Panc1 (cell line): ENCODE data around the gene SIRT6. TPM values are rescaled to one million over a fixed set of nuclear protein-coding genes. Genes with fewer than 3 reads are reported as not detected.

Experiments used
- ATAC-seq: fragments of 200-7000 bp; cut with Tn5 transposase; 2 replicates; pipeline ENCODE4 v1.9.1; 2020; ENCODE audit warnings: mild to moderate bottlenecking, moderate library complexity
- BruUV-seq: library from RNA; stranded (reverse); fragments of 400-500 nt; replicated peaks from 2 replicates; lab custom pipeline; 2021; lab: Mats Ljungman, UMichigan
- CTCF ChIA-PET: fragments of 300-600 bp; sonication (Branson Sonifier 250); formaldehyde crosslinking; loops from one replicate; lab custom pipeline; 2022; ENCODE audit warnings: antibody characterized with exemption; lab: Charles Lee
- POLR2A ChIA-PET: fragments of 300-600 bp; sonication (Branson Sonifier 250); formaldehyde crosslinking; loops from one replicate; lab custom pipeline; 2022; ENCODE audit warnings: antibody characterized with exemption; lab: Charles Lee
- DNase-seq: peaks from one replicate; pipeline ENCODE4 v3.0.0-alpha.2; 2010; ENCODE audit warnings: low read depth, low spot score
- H3K27ac ChIP-seq: 2 replicates; pipeline ENCODE4 v1.5.1; 2011; ENCODE audit warnings: mild to moderate bottlenecking, low read length, inconsistent platforms
- H3K27me3 ChIP-seq: fragments of 200-500 bp; sonication (Bioruptor generic); 2 replicates; pipeline ENCODE4 v1.6.0; 2014; ENCODE audit warnings: low read length, inconsistent platforms; ENCODE audit not compliant: control insufficient read depth, insufficient read depth
- H3K36me3 ChIP-seq: fragments of 200-500 bp; sonication (Bioruptor generic); 2 replicates; pipeline ENCODE4 v1.5.1; 2014; ENCODE audit warnings: inconsistent platforms, mild to moderate bottlenecking, low read length, moderate library complexity; ENCODE audit not compliant: control insufficient read depth, insufficient read depth
- H3K4me1 ChIP-seq: 2 replicates; pipeline ENCODE4 v1.5.1; 2011; ENCODE audit warnings: inconsistent platforms, mild to moderate bottlenecking, low read length, moderate library complexity; ENCODE audit not compliant: control insufficient read depth, insufficient read depth
- H3K4me3 ChIP-seq, 2 experiments: 2 replicates each; pipeline ENCODE4 v1.5.1; 2011 to 2012; ENCODE audit warnings: low read depth in 2 of 2, low read length in 2 of 2, mild to moderate bottlenecking in 2 of 2, inconsistent platforms in 1 of 2, moderate library complexity in 1 of 2
- H3K9me3 ChIP-seq: fragments of 200-500 bp; sonication (Bioruptor generic); 2 replicates; pipeline ENCODE4 v1.5.1; 2014; ENCODE audit warnings: low read depth, mild to moderate bottlenecking, inconsistent platforms, low read length, moderate library complexity; ENCODE audit not compliant: control insufficient read depth, insufficient read depth
- POLR2AphosphoS5 ChIP-seq: IDR thresholded peaks from 2 replicates; pipeline ENCODE4 v1.6.1; 2012; ENCODE audit warnings: mild to moderate bottlenecking, low read depth, low read length, moderate library complexity
- SIN3A ChIP-seq: IDR thresholded peaks from 2 replicates; pipeline ENCODE4 v1.6.1; 2012; ENCODE audit warnings: low read depth, mild to moderate bottlenecking, low read length, moderate library complexity, borderline replicate concordance; ENCODE audit not compliant: insufficient read depth
- TCF7L2 ChIP-seq: IDR thresholded peaks from 2 replicates; pipeline ENCODE4 v1.6.1; 2011; ENCODE audit warnings: mild to moderate bottlenecking, low read depth, low read length, inconsistent platforms
- in situ Hi-C: cut with HindIII; loops from 2 replicates; pipeline ENCODE4 v1.10.0; 2016; ENCODE audit warnings: low sequenced_read_pairs, low pct_unique_long_range_greater_than_20kb
- intact Hi-C: fragments of 100-400 bp; cut with micrococcal nuclease; formaldehyde crosslinking; loops from one replicate; pipeline ENCODE4 v1.10.0; 2022; ENCODE audit not compliant: unreplicated experiment
- total RNA-seq: library from RNA; stranded (reverse); gene quantifications from one replicate; pipeline ENCODE4 v1.2.1, GENCODE V29; 2021; ENCODE audit not compliant: unreplicated experiment
- TF ChIP-seq, protein P1 (sequence below): fragments of 450-650 bp; IDR thresholded peaks from 2 replicates; pipeline ENCODE4 v1.5.1; 2017; ENCODE audit warnings: mild to moderate bottlenecking
- TF ChIP-seq, protein P2 (sequence below), 2 experiments: IDR thresholded peaks; 2 replicates each; pipeline ENCODE4 v1.6.1; 2011 to 2012; ENCODE audit warnings: low read depth in 2 of 2, control low read depth in 1 of 2, low read length in 1 of 2, mild to moderate bottlenecking in 1 of 2, moderate library complexity in 1 of 2; ENCODE audit not compliant: insufficient read depth in 1 of 2

The SIRT6 gene
- total RNA-seq, 1 experiment from 2014 or later: 19.8 TPM

DNA sequence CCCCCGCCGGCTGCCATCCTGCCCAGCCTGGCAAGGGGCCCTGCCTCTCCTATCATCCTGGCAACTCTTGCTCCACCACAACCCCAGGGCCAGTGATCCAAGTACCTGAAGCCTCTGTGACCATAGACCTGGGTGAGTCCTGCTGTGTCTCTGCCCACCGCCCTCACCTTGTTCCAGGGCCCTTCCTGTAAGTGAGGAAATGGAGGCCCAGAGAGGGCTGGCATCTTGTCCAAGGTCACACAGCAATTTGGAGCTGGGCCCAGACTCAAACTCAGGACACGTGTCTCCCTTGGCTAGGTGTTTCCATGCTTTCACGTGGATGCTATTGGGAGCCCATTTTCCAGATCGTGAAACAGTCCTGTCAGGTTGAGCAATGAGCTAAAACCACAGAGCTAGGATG lies 25.2 kb downstream of the SIRT6 start:
- TF ChIP-seq, protein P1, sequence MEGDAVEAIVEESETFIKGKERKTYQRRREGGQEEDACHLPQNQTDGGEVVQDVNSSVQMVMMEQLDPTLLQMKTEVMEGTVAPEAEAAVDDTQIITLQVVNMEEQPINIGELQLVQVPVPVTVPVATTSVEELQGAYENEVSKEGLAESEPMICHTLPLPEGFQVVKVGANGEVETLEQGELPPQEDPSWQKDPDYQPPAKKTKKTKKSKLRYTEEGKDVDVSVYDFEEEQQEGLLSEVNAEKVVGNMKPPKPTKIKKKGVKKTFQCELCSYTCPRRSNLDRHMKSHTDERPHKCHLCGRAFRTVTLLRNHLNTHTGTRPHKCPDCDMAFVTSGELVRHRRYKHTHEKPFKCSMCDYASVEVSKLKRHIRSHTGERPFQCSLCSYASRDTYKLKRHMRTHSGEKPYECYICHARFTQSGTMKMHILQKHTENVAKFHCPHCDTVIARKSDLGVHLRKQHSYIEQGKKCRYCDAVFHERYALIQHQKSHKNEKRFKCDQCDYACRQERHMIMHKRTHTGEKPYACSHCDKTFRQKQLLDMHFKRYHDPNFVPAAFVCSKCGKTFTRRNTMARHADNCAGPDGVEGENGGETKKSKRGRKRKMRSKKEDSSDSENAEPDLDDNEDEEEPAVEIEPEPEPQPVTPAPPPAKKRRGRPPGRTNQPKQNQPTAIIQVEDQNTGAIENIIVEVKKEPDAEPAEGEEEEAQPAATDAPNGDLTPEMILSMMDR: no peak
- TF ChIP-seq, protein P2, sequence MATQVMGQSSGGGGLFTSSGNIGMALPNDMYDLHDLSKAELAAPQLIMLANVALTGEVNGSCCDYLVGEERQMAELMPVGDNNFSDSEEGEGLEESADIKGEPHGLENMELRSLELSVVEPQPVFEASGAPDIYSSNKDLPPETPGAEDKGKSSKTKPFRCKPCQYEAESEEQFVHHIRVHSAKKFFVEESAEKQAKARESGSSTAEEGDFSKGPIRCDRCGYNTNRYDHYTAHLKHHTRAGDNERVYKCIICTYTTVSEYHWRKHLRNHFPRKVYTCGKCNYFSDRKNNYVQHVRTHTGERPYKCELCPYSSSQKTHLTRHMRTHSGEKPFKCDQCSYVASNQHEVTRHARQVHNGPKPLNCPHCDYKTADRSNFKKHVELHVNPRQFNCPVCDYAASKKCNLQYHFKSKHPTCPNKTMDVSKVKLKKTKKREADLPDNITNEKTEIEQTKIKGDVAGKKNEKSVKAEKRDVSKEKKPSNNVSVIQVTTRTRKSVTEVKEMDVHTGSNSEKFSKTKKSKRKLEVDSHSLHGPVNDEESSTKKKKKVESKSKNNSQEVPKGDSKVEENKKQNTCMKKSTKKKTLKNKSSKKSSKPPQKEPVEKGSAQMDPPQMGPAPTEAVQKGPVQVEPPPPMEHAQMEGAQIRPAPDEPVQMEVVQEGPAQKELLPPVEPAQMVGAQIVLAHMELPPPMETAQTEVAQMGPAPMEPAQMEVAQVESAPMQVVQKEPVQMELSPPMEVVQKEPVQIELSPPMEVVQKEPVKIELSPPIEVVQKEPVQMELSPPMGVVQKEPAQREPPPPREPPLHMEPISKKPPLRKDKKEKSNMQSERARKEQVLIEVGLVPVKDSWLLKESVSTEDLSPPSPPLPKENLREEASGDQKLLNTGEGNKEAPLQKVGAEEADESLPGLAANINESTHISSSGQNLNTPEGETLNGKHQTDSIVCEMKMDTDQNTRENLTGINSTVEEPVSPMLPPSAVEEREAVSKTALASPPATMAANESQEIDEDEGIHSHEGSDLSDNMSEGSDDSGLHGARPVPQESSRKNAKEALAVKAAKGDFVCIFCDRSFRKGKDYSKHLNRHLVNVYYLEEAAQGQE (IDR thresholded peaks at IDR 0.05; ENCODE audit: insufficient read depth in 1 of 2, low read depth in 2 of 2, low read length in 1 of 2): no peak
- TF ChIP-seq TCF7L2 (no peak), SIN3A (no peak), POLR2AphosphoS5 (no peak)
- Histone ChIP-seq H3K4me3 (no peak overlapping the region), H3K36me3 (no peaks in the 10 kb centered on the region), H3K9me3 (no peaks in the 10 kb centered on the region), H3K27ac (no peak overlapping the region), H3K4me1 (no peaks in the 10 kb centered on the region), H3K27me3 (no peaks in the 10 kb centered on the region)
- intact Hi-C loops (no loop called here), in situ Hi-C loops (no loop called here)
- CTCF ChIA-PET: interaction anchor here (0.7 kb wide), 1 partner anchor 46 kb away, joined by 3 read pairs; no protein-coding TSS in a partner anchor
- BruUV-seq: no TSS peak
- no peak for DNase-seq
- no peak for ATAC-seq
- POLR2A ChIA-PET: no interaction called here

DNA sequence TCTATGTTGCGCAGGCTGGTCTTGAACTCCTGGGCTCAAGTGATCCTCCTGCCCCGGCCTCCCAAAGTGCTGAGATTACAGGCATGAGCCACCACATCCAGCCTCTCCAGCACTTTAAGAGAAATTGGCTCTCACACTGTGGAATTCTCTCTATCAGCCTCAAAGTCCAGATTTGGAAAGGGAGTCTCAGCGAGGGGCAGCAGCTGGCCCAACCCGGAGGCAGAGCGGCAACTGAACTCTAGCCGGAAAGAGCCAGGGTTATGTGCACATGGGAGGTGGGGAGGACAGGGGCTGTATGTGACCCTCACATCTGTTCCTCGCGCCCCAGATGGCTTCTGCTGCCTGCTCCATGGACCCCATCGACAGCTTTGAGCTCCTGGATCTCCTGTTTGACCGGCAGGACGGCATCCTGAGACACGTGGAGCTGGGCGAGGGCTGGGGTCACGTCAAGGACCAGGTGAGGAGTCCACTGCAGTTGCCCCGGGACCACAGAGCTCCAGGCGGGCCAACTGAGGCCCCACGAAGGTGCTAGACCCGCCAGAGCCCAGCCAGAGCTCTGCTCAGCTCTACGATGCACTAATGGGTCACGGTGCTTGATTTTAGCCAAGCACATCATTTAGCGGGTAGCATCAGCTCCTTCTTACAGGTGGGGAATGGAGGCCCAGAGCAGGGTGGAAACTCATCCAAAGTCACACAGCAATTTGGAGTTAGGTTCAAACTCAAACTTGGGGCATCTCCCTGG lies 27.6 kb downstream of the SIRT6 start:
- H3K4me3 ChIP-seq: no peak overlapping the region
- intact Hi-C loops (no loop called here), in situ Hi-C loops (no loop called here)
- no peaks in the 10 kb centered on the region for H3K27me3 ChIP-seq
- no peak overlapping the region for H3K27ac ChIP-seq
- CTCF ChIA-PET: interaction anchor here (0.6 kb wide), 2 partner anchors 148 to 413 kb away, joined by 5 to 9 read pairs; no protein-coding TSS in a partner anchor
- H3K36me3 ChIP-seq: no peaks in the 10 kb centered on the region
- TF ChIP-seq POLR2AphosphoS5: no peak
- TF ChIP-seq, protein P1: no peak
- TF ChIP-seq, protein P2 (IDR thresholded peaks at IDR 0.05; ENCODE audit: insufficient read depth in 1 of 2, low read depth in 2 of 2, low read length in 1 of 2): no peak
- no peak for TF ChIP-seq SIN3A
- TF ChIP-seq TCF7L2: no peak
- DNase-seq (no peak), ATAC-seq (no peak)
- POLR2A ChIA-PET: no interaction called here
- no peaks in the 10 kb centered on the region for H3K9me3 ChIP-seq
- H3K4me1 ChIP-seq: peaks cover under 1% of the 10 kb centered on the region; the same call in 1 of the 2 replicates
- no TSS peak for BruUV-seq
